SW480 (cell line): ENCODE data around the gene BPI.
"Not testable (repeated sequence)": the region's sequence is repeated elsewhere in the genome, so short reads cannot be mapped to it uniquely, and the experiment has no call there.

Experiments used
- DNase-seq: peaks from one replicate; pipeline ENCODE4 v3.0.0-alpha.2; 2016; ENCODE audit warnings: low spot score

The BPI gene

GRCh38 chr20:38336726-38337125, 32.8 kb downstream of the BPI start:
- DNase-seq = no peak

- DNase-seq = peak; percentile 54
Measured at GRCh38 chr20:38337561-38338140, 33.7 kb downstream of the BPI start.

DNA sequence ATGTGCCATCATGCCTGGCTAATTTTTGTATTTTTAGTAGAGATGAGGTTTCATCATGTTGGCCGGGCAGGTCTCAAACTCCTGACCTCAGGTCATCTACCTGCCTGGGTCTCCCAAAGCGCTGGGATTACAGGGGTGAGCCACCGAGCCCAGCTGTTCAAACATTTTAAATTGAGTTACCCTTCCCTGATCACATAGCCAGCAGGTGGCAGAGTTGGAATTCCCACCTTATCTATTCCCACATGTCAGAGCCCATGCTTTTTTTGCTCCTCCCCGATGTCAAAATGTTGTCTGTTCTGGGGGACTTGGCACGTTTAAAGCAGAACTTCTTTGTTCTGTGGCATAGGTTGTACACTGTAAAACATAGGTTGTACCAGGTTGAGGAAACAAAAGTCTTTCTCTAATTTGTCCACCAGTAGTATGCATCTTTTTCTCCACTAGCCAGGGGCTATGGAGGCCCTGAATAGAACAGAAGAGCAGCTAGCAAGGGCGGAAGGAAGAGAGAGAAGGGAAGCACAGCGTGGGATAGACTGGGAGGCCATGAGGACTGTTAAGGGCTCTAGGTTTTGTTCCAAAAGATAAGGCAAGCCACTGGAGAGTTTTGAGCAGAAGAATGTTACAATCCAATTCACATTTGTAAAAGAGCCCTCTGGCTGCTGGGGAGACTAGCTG, 35.0 kb downstream of the BPI start:
- DNase-seq = peak; percentile 72

DNA sequence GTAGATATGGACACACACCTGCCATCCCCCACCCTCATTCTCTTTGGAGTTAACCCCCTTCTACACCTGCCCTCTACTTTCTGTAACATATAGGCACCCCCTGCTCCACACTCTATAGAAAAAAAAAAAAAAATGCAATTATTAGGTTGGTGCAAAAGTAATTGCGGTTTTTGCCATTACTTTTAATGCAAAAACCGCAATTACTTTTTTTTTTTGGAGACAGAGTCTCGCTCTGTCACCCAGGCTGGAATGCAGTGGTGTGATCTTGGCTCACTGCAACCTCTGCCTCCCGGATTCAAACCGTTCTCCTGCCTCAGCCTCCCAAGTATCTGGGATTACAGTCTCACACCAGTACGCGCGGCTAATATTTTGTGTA, 35.6 kb downstream of the BPI start:
- not testable (repeated sequence) for DNase-seq

- DNase-seq = no peak
Measured at GRCh38 chr20:38339997-38340396, 36.0 kb downstream of the BPI start.

DNA sequence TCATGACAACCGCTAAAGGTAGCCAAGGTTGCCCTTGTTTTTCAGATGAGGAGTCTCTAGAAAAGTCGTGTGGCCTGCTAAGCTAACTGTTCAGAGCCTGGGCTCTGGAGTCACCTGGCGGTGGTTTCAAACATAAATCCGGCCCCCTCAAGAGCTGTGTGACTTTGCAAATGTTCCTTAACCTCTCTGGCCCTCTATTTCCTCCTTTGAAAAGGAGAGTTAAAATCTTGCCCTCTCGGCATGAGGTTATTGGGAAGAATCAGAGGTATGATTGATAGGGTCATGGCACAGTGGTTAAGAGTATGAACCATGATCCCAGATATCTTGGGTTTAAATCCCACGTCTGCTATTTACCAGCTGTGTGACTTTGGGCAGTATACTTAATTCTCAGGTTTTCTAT, 36.7 kb downstream of the BPI start:
- DNase-seq = no peak

DNA sequence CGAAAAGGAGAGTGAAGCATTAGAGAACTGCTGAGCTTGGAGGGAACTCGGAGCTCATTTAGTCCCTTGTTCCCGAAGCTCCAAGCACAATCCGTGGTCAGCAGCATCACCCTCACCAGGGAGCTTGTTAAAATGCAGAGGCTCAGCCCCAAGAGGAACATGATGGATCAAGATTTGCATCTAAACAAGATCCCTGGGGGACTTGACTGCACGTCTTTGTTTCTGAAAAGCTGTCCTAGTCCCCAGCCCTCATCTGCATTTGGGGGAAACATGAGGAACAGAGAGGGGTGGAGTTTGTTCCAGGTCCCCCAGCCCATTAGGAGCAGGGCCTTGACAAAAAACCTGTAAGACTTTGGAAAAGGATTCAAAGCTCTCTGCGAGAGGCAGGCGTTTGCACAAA, 38.3 kb downstream of the BPI start:
- no peak for DNase-seq

DNA sequence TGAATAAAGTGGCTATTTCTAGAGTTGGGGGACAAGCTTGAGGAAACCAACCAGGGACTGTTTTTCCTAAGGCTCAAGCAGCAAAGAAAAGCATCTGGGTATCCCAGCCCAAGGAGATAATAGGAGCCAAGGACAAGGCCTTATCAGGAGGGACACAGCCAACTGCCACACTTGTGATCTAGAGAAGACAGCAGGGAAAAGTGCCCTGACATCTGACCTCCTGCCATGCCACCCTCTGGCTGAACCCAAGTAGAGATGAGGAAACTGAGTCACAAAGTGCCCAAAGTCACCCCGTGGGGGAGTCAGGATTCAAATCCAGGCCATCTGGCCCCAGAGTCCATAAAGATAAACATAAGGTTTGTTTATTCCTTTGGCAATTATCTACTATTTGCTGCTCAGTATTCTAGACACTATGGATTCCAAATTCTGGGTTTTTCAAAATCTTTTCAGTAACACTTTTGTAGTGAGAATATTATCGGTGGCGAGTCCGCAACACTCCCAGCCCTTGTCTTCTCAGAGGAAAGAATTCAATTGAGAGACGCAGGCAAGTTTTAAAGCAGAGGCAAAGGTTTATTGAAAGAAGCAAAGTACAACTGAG, 38.9 kb downstream of the BPI start:
- no peak for DNase-seq

DNA sequence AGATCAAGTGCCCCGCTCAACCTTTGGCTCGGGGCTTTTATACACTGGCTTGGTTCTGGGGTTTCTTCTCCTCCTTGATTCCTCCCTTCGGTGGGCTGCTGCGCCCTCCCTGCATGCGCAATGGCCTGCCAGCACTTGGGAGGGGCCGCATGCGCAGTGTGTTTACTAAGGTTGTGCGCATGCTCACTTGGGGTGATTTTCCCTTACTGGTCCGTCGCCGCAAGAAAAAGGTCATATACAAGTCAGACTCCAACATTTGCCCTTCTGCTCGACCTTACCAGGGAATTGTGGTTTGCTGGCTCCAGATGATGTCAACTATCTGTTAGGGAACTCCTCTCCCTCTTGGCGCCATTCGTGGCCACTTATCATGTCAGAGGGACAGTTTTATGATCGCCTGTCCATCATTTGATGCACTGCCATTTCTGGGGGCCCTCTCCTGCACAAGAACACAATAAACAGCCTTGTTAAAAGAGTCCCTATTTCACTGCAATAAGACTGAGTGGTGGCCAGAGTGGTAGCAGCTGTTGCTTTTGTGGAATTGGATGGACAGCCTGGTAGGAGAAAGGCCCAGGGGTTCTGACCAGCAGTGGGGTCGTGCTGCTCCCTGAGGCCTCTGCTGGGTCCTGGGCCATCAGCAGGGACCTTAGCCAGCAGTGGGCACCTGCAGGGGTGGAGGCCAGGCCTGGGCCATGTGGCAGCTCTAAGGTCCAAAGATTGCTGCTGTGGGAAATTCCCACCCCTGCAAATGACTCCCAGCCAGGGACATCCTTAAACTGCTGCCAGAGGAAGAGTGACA, 39.6 kb downstream of the BPI start:
- DNase-seq = no peak

DNA sequence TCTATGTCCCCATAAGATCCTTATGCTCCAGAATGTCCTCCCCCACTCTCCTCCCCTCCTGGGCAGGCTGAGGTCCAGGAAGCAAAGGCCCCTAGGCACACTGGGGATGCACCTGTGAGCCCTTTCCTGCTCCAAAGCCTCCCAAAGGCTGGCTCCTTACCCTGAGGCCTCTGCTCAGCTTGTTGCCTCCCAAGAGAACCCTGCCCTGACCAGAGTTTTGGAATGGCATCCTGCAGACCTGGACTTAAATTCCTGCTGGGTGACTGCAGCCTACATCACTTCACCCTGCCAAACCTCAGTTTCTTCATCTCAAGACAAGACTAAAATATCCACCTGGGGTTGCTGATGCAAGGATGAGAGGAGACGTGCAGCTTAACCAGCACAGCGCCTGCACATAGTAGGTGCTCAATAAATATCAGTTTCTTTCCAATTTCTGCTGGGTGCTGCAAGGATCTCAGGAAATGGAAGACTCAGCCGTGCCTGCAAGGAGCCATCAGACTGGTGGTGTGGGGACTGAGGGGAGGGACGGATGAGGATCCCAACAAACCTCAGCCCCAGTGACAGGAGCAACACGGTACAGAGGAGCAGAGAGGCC, 40.2 kb downstream of the BPI start:
- DNase-seq = no peak

GRCh38 chr20:38345643-38346042, 41.7 kb downstream of the BPI start:
- DNase-seq = no peak

DNA sequence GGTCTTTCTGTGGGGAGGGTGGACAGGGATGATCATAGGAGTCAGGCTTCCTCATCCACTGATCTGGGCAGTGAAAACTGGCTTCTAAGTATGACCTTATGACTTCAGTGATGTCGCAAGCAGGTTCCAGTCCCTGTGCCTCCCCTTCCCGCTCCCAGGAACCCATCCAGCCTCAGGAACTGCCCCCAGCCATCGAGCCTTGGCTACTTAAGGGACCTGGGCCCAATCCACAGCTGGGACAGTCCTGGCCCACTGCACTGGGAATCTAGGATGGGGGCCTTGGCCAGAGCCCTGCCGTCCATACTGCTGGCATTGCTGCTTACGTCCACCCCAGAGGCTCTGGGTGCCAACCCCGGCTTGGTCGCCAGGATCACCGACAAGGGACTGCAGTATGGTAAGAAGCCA, 42.3 kb downstream of the BPI start, which contains the start of gene LBP:
TSS of gene LBP (plus strand) at position 236 of the 405 bp plus-strand sequence. CDS start at position 271, 35 bp downstream.
- no peak for DNase-seq

DNA sequence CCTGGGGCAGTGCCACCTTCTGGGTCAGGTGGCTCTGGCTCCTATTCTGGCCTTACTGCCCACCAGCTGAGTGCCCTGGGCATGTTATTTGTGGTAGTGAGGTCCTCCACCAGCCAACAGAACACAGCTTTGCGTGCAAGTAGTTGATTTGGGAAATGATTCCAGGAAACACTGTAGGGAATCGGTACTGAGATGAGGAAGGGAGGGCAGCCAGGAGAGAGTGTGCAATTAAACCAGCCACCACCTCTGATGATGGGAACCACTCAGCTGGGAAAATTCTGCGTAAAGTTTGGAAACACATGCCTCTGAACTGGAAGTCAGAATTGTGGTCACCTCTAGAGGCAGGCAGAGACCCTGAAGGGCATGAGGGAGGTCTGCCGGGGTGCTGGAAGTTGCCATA, 42.8 kb downstream of the BPI start:
- no peak for DNase-seq

DNA sequence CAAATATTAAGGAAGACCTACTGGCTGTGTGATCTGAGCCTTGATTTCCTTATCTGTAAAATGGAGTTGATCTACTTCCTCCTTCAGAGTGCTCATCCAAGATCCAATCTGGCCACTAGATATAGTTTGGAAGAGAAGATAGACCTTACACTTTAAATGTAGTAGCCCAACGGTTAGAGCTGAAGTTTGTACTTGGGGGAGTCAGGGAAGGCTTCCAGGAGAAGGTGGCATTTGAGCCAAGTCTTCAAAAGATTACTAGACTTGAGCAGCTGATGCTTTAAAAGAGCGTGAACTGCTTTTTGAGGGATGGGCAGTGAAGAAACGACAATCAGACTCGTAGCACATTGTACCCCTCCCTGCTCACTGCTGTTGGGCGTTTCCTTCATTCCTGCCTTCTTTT, 45.9 kb downstream of the BPI start:
- DNase-seq = no peak

DNA sequence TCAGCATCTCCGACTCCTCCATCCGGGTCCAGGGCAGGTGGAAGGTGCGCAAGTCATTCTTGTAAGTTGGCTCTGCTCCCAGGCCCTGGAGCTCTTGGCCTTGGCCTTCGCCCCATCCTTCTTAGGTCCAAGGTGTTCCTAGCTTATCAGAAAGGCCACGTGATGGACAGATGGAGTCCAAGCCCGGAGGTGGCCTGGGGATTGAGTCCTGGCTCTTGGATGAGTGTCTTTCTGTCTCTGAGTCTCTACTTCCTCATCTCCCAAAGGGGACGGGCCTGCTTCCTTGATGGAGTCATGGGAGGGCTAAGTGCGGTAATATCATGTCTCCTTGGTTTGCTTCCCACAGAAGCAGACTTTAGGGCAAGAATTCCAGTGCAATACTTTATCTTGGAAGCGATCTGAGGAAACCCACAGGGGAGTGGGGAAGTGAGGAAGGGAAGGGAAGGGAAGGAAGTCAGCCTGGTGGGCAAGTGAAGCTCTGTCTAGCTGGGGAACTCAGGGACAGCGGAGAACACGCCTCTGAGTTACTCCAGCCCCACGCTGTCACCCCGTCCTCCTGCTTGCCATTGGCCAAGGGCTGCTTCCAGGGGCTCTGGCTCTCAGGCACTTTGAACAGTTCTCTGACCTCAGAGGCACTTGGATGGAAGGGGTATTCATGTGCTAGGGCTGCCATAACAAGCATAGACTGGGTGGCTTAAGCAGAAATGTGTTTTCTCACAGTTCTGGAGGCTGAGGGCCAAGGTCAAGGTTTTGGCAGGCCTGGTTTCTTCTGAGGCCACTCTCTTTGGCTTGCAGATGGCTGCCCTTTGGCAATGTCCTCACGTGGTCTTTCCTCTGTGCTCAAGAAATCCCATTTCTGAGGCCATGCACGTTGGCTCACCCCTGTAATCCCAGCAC, 47.2 kb downstream of the BPI start:
- no peak for DNase-seq

DNA sequence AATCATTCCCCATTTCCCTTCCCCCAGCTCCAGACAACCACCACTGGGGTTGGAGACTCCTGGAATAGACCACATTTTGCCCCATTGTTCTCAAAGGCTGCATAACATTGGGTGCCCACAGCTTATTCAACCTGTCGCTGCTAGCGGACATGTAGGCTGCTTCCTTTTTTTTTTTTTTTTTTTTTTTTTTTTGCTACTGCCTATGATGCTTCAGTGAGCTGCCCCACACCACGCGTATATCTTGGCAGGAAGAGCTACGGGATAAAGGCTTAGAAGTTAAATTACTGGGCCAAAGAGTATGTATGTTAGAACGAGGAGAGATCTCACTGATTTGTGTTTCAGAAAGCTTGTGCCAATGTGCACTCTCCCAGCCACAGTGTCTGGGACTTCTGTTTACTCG, 49.4 kb downstream of the BPI start:
- no peak for DNase-seq

GRCh38 chr20:38354227-38354626, 50.3 kb downstream of the BPI start:
- DNase-seq = no peak

DNA sequence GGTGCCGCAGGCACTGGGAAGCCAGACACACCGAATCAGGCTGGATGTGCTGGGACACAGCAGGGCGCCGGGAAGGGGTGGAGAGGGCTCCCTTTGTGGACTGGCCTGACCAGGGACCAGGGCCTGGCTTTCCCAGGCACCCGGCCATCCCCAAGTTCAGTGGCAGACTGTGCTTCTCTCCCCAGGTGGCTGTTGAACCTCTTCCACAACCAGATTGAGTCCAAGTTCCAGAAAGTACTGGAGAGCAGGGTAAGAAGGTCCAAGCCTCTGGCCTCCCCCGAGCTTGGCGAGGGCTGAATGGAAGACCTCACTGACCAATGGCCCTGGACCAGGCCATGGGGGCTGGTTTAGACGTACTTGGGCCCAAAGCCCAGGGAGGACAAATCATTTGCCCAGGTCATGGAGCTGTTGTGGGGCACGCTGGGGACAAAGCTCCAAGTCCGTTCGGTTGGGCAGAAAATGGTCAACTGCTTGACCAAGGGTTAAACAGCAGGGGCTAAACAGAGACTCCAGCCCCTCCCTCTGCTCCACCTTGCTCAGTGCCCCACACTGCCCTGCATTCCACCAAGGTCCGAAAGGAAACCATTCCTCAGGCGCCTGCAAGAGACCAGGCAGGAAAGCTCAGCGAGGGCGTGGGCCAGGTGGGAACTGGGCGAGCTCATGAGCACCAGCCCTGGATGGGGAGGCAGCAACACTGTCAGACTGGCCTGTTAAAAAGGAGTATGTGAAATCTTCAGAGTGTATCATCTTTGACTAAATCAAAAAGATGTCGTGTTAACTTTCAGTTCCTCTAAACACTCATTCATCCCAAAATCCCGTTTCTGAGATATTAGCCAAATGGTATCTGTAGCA, 51.4 kb downstream of the BPI start:
- no peak for DNase-seq

GRCh38 chr20:38357653-38358207, 53.8 kb downstream of the BPI start:
- DNase-seq = no peak

GRCh38 chr20:38358556-38358955, 54.6 kb downstream of the BPI start:
- DNase-seq = no peak
